ENCODE results near the gene RBM12.

The RBM12 gene

DNA sequence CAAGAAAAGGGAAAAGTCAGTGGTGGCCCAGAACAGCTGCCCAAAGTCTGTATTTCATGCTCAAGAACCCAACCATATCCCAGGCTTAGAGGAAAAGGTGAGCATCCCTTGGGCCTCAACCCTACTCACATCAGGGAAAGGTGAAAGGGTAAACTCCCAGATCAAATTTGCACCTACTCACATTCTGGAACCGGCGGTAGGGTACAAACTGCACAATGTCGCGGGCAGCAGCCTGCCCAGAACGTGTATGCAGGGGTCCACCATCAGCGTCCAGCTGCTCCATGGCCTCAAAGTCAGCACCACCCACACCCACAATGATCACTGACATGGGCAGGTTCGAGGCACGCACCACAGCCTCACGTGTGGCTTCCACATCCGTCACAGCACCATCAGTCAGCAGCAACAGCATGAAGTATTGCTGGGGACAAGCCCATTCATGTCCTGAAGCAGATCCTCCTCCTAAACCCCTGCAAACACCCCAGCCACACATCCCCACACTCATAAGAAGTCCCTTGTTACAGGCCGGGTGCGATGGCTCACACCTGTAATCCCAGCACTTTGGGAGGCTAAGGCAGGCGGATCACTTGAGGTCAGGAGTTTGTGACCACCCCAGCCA, 38.2 kb downstream of the RBM12 start:
- DNase-seq (ENCODE audit: low read depth in 4 of 4, low spot score in 1 of 4): no peak

DNA sequence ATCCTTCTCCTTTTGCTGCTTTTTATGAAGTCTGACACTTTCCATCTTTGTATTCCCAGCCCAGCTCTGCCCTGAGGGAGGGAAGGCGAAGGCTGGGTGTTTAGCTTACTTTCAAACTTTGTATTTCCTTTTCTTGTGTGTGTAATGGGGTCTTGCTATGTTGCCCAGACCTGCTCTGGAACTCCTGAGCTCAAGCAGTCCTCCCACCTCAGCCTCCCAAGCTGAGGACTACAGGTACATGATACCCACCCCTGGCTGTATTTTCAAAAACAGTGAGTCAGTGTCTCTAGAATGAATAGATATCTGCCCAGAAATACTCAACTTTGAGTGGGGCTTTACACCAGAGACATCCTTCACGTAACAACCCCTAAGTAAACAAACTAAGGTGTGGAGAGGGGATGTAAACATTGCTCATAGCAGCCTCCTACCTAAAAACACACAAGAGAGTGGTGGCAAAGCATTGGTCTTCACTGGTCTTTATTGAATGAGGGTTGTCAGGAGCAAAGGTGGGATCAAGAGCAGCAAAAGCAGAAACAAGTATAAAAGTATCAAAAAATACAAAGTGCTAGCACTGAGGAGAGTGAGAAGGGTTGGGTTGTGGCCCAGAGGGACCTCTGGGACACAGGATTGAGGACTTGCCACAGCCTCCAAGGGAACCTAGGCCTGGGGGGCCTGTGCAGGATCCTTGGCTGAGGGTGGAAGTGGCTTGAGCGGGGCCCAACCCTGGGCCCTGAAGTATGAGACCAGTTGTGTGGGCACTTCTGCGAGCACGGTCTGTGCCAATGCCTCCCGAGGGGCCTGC, 38.9 kb downstream of the RBM12 start:
- DNase-seq (ENCODE audit: low read depth in 4 of 4, low spot score in 1 of 4): no peak

DNA sequence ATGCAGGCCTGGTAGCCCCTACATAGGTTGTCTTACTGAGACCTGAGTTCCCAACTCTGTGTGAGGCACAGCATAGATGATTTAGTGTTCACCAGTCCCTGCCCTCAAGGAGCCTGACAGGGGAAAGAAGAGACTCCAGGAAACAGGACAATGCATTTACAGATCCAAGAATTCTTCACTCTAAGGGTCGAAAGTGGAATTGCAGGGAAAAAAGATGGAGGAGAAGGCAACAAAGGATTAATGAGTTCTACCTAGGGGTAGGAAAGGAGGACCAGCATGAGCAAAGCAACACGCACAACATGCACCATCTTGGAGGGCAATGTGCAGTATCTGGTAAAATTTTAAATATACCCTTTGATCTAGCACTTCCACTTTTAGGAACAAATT, 43.1 kb downstream of the RBM12 start:
- no peak for DNase-seq (ENCODE audit: low read depth in 4 of 4, low spot score in 1 of 4)

DNA sequence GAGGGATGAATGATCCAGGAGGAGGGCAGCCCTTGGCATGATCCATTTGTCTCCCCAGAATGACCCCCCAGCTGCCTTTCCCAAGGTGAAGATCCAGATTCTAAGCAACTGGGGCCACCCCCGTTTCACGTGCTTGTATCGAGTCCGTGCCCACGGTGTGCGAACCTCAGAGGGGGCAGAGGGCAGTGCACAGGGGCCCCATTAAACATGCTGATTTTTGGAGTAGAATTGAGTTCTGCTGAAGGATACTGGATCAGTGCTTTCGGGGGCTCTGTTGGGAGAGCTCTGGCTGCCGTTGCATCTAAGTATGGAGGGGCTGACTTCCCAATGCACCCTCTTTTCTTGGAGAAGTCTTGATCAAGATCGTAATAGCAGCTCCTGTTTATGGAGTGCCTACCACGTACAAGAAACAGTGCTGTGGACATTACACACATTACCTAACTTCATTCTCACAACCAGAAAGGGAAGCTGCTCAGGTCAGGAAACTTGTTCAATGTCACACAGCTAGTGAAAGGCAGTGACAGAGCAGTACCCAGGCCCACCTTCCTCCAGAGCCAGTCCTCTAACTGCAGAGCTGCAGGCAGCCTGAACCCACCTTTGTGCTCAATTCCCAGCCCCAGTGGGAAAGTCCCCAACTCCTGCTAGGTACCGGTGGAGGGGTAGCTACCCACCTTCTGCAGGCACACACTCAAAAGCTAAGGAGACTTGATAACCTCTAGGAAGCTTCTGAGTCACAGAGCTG, 43.7 kb downstream of the RBM12 start:
- DNase-seq (ENCODE audit: low read depth in 4 of 4, low spot score in 1 of 4): no peak

DNA sequence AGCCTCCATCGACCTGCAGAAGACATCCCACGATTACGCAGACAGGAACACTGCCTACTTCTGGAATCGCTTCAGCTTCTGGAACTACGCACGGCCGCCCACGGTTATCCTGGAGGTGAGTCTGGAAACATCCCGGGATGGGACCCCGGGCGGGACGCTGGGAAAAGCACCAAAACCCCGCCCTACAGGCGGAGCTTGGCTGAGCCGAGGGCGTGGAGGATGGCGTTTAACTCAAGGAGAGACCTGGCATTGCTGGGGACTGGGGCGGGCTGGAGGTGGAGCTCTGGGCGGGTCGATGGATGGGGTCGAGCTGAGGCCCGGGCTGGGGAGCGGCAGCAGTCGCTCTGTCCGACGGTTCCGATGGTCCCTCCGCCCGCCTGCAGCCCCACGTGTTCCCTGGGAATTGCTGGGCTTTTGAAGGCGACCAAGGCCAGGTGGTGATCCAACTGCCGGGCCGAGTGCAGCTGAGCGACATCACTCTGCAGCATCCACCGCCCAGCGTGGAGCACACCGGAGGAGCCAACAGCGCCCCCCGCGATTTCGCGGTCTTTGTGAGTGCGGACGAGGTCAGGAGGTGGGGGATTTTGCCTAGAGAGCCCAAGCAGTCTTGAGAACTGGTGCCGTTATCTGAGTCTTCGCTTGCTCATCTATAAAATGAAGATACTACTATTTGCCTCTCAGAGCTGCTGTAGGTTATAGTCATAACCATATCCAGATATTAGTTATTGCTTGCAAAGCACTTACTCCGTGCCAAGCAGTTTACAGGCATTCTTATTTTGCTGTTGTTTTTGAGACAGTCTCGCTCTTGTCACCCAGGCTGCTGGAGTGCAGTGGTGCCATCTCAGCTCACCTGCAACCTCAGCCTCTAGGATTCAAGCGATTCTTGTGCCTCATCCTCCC, 45.3 kb downstream of the RBM12 start:
- DNase-seq (ENCODE audit: low read depth in 4 of 4, low spot score in 1 of 4): peak; percentile 57 to 73 (median 62)

DNA sequence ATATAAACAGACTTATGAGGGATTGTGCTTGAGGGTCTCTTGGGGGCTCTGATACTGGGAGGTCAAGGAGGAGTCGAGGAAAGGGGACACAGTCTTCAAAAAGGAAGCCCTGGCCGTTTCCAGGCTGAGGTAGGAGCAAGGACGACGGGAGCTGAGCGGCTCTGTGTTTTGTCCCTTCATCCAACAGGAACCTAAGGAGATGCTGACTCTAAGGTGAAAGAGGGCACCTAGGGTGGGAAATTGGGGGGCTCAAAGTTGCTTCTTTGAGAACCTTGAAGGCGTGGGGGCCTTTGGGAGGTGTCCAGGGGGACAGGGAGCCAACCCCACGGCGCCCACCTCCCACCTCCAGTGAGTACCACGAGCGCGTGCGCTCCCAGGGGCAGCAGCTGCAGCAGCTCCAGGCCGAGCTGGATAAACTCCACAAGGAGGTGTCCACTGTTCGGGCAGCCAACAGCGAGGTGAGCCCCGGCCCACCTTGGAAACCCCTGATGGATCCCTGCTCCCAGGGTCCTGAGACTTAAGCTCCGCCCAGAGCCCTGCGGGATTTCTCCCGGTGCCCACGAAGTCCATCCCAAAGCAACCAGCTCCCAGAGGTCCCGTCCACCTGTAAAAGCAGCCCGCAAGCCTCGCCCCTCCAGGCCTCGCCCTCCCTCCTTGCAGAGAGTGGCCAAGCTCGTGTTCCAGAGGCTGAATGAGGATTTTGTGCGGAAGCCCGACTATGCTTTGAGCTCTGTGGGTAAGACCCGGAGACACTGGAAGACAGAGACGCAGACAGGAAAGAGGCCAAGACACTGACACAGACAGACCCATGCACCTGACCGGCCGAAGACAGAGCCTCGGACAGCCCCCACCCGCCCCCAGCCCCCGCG, 46.2 kb downstream of the RBM12 start:
- no peak for DNase-seq (ENCODE audit: low read depth in 4 of 4, low spot score in 1 of 4)

DNA sequence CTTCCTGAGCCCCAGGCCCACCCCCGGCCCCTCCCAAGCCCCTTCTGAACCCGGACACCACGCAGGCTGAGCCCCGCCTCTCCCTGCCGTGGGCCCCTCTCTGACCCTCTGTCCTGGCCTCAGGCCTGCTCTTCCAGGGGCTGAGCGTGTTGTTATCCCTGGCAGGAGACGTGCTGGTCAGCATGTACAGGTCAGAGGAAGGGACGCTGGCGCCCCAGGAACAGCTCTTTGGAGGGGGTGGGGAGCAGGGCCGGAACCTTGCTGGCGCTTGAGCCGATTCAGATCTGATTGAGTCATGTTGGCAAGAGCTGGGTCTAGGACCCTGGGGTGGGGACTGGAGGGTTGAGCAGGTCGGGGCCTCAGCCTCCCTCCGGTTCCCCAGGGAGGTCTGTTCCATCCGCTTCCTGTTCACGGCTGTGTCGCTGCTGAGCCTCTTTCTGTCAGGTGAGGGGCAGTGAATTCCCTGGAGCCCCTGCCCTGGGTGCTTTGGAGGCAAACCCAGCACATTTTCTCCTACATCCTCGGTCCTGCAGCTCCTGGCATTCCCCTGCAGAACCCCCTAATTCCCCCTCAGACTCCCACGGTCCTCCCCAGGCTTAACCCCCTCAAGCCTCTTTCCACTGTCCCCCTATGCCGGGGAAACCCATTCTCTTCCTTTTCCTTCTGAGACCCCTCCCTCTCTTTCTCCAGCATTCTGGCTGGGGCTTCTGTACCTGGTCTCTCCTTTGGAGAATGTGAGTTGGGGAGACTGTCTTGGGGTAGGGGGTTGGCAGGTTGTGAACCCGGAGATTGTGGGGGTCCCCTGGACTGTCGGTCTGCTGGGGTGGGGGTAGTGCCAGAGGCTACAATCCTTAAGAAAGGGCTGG, 47.1 kb downstream of the RBM12 start:
- no peak for DNase-seq (ENCODE audit: low read depth in 4 of 4, low spot score in 1 of 4)

DNA sequence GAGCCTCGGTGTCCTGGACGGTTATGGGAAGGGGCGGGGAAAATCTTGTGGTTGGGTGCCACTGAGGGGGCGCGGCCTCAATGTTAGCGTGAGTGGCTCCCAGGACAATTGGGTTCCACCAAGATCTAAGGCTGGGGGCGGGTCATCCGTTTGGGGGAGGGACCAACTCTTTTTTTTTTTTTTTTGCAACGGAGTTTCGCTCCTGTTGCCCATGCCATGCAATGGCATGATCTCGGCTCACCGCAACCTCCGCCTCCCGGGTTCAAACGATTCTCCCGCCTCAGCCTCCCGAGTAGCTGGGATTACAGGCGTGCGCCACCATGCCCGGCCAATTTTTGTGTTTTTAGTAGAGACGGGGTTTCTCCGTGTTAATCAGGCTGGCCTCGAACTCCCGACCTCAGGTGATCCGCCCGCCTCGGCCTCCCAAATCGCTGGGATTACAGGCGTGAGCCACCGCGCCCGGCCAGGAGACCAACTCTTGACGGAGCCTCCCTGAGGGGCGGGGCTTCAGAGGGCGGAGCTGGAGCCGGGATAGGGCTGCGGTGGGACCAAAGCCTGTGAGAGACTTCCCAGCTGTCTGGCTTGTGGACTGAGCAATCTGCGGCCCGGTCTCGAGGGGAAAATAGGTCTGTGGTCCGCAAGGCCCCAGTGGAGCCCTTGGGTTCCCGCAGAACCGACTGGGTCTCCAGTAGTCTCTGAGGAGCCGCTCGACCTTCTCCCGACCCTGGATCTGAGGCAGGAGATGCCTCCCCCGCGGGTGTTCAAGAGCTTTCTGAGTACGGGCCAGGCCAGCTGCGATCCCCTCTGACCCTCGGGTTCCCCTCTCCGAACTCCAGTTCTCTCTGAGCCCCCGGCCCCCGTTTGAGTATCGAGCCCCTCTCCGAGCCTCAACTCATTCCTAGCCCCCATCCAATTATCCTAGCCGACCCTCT, 48.0 kb downstream of the RBM12 start:
- peak in 1 of 4 experiments; percentile 58 for DNase-seq (ENCODE audit: low read depth in 4 of 4, low spot score in 1 of 4)

DNA sequence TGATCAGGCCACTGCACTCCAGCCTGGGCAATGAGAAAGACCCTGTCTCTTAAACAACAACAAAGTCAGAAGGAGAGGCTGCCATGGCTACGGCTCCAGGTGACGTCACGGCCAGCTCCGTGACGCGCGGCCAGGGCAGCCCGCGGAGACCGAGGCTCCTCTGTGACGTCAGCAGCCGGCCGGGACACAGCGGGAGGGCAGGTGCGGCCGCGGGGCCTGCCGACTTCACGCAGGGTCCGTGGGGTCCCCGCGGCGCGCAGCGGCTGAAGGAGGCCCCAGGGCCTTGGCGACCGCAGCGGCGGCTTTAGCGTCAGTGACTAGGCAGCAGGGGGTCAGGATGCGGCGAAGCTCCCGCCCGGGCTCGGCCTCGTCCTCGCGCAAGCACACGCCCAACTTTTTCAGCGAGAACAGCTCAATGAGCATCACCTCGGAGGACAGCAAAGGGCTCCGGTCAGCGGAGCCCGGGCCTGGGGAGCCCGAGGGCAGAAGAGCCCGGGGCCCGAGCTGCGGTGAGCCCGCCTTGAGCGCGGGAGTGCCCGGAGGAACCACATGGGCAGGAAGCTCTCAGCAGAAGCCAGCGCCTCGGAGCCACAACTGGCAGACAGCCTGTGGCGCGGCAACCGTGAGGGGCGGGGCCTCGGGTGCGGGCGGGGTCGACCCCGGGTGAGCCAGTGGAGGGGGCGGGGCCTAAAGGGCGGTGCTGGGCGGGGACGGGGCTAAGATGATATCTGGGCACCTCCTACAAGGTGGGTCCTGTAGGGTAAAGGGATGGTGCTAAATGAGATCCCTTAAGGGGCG, 48.8 kb downstream of the RBM12 start, which contains the start of gene SPAG4:
Gene SPAG4, plus strand, starts transcription at position 163 of the 798 bp plus-strand sequence. Its CDS starts 175 bp downstream, at position 338.
- DNase-seq (ENCODE audit: low read depth in 4 of 4, low spot score in 1 of 4): peak; percentile 100

DNA sequence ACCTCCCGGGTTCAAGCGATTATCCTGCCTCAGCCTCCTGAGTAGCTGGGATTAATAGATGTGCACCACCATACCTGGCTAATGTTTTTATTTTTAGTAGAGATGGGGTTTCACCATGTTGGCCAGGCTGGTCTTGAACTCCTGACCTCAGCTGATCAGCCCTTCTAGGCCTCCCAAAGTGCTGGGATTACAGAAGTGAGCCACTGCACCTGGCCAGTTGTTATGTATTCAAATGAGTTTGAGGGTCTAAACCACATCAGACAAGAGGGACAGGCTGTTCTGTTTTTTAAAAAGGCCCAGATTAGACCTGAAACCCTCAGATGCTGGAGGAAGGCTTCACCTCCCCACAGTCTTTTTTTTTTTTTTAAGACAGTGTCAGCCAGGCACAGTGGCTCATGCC, 53.2 kb downstream of the RBM12 start:
- no peak for DNase-seq (ENCODE audit: low read depth in 4 of 4, low spot score in 1 of 4)

DNA sequence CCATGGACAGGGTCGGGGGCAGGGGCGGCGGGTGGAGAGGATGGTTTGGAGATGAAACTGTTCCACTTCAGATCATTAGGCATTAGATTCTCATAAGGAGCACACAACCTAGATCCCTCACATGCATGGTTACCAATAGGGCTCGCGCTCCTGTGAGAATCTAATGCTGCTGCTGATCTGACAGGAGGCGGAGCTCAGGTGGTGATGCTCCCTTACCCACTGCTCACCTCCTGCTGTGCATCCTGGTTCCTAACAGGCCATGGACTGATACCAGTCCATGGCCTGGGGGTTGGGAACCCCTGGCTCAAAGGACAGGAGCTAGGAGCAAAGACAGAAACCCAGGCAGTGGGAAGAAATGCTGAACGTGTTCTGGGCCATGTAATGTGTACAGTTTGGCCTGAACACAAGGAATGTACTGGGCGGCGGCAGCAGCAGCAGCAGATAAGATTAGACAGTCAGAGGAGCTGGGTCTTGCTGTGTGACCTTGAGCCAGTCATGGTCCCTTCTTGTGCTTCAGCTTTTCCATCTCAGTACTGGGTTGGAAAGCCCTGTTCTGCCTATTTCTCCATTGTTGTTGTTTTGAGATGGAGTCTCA, 53.8 kb downstream of the RBM12 start:
- DNase-seq (ENCODE audit: low read depth in 4 of 4, low spot score in 1 of 4): no peak

DNA sequence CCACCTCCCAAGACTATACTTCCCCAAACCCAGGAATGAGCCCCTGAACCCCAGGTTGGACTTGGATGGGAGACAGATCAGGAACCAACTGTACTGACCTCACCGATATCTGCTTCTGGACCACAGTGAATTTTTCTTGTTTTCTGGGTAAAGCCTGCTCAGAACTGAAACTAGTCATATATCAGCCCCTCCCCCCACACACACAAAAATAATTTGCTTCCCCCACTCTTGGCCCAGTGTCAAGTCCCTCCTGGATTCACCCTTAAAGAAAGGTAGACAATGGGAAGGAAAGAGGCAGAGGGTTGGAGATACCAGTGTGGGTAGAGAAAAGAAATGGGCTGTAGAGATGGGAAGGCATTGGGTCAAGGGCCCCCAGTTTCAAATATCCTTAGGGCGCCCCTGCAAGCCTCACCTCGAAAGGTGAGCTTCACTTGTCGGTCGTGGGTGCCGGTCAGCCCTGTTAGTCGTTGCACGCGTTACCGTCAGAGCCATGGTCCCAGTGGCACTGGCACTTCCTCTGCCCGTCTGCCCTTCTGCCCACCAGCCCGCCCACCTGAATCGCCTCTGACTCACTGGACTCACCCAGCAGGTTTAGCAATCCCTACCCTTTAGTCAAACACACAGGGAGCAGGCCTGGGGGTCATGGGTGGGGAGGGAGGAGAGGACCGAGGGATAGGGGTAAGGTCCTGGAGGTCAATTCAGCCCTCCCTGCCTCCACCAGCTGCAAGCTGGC, 57.5 kb downstream of the RBM12 start:
- no peak for DNase-seq (ENCODE audit: low read depth in 4 of 4, low spot score in 1 of 4)

DNA sequence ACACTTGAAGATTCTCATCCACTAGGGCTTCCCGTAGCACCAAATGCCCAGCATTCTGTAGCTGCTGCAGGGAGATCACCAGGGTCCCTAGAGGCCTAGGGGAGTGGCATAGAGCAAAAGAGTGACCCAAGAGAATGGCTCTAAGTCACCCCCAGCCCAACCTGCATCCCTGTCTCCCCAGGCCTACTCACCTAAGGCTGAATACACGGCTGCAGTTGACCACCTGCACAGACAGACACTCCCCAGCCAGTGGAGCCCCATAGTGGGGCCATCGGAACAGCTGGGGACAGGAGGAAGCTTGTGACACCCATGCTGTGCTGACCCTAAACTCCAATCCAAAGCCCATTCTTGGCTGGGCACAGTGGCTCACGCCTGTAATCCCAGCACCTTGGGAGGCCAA, 58.6 kb downstream of the RBM12 start:
- DNase-seq (ENCODE audit: low read depth in 4 of 4, low spot score in 1 of 4): no peak

DNA sequence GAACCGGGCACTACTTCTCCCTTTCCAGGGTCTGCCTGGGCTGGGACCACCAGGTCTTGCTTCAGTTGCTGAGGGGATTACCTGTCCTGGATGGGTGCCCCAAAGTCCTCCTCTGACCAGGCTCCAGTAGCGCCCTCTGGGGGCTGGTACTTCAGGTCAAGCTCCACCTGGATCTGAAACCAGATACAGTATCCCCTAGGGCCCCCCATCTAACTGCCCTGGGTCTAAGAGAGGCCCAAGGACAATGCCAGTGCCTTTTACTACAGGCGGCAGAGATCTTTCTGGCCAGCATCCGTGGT, 60.3 kb downstream of the RBM12 start:
- no peak for DNase-seq (ENCODE audit: low read depth in 4 of 4, low spot score in 1 of 4)

DNA sequence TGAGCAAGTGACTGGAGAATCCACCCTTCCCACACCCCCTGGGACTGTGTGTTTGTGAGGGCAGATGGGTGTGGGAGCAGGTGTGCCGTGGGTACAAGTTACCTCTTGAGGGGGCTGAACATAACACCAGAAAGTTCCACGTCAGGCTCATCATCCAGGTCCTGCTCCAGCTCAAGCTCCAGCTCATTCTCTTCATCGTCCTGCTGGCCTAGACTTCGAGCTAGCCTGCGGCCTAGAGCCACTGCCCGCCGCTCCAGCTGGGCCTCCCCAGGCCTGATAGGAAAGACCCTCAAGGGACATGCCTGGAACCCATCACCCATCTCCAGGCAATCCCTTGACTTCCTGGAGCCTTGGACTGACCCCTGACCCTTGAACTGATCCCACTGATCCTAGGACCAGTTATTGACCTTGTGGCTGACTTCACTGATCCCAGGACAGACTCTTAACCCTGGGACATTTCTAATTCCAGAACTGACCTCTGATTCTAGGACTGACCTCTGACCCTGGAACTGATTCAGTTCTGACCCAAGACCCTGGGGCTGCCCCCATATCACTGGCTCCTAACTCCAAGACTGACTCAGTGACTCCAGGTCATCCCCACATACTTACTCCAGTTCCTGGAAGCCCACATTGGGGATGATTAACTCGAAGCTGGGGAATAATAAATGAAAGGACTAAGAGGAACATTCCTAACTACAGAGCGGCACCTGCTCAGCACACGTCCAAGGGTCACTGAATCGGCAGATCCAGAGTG, 60.8 kb downstream of the RBM12 start:
- no peak for DNase-seq (ENCODE audit: low read depth in 4 of 4, low spot score in 1 of 4)
